GM19240 (cell line): Measurements from ENCODE around the gene LYRM4.

Experiments used
- DNase-seq: peaks from one replicate; pipeline ENCODE4 v3.0.0; 2011; ENCODE audit warnings: low spot score; ENCODE audit not compliant: insufficient read length

LYRM4 gene

GRCh38 chr6:5102267-5102970 is 158.3 kb downstream of the LYRM4 start:
- no peak for DNase-seq

GRCh38 chr6:5100806-5101205 is 159.9 kb downstream of the LYRM4 start:
- DNase-seq: no peak

- no peak for DNase-seq
Measured at GRCh38 chr6:5099537-5099936, 161.2 kb downstream of the LYRM4 start.

DNA sequence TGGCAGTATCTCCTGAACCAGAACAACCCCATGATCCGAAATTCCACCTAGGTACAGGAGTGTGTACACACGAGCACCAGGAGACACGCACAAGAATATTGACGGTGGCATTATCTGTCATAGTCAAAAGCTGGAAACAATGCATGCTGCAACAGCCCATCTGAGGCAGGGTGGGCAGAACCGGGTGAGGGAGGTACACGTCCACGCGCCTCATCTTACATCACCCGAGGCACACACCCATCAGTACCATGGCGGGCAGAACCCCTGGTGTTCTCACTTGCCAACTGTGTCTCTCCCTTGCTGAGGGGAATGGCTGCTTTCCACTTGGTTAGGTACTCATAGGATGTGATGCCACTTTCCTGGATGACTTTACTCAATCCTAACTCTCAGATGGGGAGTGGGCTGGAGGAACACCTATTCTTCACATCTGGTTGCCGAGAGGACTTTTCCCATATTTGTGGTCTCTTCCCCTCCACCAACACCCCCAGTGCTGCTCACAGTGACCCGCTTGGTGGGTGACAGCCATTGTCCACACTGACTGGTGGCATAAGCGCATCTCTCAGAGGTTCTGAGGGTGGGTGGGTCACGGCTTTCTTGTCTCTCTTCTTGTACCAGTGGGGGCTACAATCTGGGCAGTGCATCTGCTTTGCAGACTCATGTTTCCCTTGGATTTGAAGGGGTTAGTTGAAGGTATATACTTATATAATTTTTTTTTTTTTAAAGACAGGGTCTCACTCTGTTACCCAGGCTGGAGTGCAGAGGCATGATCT is 162.1 kb downstream of the LYRM4 start:
- DNase-seq: no peak

GRCh38 chr6:5096482-5096881 is 164.3 kb downstream of the LYRM4 start:
- no peak for DNase-seq

- DNase-seq: no peak
Measured at GRCh38 chr6:5095236-5095635, 165.5 kb downstream of the LYRM4 start.

- no peak for DNase-seq
Measured at GRCh38 chr6:5094327-5094726, 166.4 kb downstream of the LYRM4 start.

DNA sequence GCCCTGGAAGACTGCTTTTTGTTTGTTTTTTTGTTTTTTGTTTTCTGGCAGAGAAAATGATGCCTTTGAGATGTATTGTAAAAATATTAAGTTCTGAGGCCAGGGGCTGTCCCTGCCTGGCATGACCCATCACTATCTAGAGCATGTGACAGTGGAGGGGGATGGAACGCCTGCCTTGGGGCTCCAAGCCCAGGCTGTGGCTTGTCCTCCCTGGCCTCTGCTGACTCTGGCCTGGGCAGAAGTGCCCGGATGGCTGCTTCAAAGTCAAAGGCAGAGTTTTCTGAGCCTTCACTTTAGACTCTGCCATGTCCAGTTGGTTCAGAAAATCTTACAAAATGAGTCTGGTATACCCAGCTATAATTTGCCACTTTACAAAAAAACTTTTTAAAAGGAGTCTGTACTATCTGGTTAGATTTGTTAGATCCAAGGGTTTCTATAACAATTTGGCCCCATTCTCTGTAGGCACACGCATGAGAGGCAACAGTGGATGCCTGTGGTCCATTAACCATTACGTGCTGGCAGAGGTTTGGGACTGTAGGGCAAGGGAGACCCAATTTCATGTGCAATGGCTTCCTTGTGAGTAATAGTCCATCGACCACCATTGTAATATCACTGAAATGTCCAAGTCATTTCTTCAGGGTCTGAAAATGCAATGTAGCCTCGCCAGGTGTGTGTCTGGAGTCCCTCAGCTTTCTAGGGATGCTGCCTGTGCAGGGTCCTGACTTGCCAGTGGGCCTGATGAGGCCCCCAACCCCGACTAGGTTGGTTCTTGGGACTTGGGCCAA is 167.3 kb downstream of the LYRM4 start:
- no peak for DNase-seq

DNA sequence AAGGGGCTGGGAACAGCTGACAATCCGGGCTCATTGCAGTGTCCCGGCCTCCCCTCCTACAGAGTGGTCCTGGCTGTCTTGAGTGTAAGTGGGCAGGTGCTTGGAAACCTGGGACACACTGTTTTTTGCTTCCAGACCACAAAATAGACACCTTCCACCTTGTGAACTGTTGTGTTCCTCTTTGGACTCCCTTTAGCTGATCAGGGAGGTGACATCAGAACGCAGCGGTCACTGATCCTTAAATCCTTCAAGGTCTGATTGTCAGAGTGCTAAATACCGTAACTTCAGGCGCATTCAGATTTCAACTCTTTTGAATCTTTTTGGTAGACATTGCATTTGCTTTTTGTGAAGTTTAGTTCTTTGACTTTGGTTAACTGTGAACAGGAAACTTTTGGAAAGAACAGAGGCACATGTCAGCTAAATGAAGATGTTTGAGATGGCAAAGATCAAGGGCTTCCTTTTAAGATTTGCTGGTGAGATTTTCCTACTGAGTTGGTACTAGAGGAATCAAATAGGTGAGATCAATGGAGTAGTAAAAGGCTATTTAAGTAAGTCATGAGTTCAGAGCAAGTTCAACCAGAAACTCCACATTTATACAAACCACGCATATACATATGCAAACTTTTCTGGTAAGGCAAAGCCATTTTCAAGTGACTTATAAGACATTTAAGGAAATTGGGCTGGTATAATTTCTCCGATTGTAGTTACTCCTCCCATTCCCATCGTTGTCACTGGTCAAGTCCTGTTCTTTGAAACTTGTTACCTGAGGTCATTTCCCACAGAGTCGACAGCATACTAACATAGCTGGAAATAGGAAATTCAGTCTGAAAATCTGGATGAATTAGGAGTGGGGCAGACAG is 169.3 kb downstream of the LYRM4 start:
- no peak for DNase-seq

DNA sequence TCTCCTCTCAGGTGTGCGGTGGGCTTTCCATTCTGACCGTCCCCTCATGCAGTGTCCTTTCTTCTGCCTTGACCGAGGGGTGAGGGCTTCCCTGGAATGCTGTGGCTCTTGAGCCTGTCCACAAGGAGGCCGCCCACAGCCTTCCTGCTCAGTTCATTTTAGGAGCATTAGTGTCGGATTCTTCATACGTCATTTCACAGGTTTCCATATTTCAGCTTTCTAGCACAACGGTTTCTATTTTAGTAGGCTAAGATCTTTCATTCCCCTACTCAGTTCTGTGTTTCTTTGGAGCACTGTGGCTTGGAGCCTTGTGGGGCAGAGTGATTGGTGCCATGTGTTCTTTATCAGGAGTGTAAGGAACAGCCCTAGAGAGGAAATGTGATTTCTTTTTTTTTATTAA is 170.1 kb downstream of the LYRM4 start:
- DNase-seq: no peak

DNA sequence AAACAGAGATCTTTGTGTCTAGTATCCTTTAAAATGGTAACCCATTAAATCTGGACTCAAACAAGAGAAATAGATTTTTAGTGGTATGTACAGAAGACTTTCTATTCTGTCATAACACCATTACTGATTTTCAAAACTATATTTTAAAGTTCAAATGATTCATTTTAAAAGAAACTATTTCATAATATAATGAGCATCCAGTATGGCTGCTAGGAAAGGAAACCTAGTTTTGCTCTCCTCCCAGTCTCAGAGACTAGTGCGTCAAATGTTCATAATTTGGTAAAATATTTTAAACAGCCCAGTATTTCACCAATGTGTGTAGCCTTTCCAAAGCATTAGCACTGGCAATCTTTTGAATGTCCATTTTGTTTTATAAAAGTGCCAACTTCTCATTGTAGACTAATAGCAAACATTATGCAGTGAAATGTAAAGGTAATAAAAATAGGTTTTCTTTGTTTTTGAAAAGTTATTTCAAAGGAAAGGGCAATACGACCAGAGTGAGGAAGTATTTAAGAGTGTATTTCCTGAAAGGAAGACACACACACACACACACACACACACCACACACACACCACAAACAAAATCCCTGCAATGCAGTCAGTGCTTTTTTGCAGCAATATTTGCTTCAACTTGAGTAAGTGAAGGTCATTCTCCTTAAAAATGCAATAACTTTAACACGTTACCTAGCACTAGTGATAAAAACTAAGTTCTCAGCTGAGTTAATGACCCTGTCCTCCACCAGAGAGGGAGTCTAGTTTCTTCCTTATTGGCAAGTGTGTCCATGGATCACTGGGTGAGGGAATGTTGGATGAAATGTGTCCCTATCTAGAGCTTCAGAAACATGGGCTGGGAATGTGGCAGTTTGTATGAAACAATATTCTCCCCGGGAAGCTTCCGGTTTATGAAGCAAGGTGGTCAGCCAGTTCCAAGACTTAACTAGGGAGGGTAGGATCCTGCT is 171.0 kb downstream of the LYRM4 start:
- no peak for DNase-seq

DNA sequence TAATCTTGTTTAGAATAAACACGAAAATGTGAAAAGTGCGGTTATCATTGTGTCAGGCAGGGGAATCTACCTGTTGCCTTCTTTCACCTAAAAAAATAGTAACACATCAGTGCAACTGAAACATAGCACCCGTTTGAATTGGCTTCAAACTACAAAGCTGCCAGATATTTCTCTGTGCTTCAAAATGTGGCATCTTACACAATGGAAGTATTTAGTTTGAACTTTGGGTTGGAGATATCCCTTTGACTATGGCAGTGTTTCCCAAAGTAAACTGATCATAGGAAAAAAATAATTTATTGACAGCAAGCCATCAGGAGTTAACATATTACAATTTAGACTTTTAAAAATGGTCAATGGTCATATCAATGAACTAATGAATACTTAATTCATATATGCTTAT is 172.0 kb downstream of the LYRM4 start:
- DNase-seq: no peak

DNA sequence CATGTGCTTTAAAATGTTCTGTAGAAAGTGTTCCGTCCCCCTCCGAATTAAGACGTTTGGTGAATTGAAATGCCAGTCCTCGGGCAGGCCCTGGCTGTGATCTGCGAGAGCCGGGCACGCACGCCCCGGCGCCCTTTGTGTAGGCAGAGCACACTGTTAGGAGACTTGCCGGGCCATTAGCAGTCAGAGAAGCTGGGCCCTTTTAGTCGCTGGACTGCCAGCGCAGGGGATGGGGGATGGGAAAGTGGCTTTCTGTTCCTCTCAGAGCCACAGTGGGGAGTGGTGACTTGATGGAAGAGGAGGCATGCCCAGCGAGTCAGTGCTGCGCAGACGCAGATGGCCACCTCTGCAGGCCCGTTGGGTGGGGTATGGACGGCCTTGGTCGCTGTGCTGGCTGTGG is 173.4 kb downstream of the LYRM4 start:
- DNase-seq: no peak

GRCh38 chr6:5086294-5086890 is 174.4 kb downstream of the LYRM4 start:
- no peak for DNase-seq

- no peak for DNase-seq
Measured at GRCh38 chr6:5085648-5086293, 175.0 kb downstream of the LYRM4 start.

GRCh38 chr6:5084781-5085647 is 175.7 kb downstream of the LYRM4 start, which contains the start of gene PPP1R3G:
Gene PPP1R3G (plus strand): TSS chr6:5085341. CDS start chr6:5085486, 145 bp downstream.
- DNase-seq: no peak

DNA sequence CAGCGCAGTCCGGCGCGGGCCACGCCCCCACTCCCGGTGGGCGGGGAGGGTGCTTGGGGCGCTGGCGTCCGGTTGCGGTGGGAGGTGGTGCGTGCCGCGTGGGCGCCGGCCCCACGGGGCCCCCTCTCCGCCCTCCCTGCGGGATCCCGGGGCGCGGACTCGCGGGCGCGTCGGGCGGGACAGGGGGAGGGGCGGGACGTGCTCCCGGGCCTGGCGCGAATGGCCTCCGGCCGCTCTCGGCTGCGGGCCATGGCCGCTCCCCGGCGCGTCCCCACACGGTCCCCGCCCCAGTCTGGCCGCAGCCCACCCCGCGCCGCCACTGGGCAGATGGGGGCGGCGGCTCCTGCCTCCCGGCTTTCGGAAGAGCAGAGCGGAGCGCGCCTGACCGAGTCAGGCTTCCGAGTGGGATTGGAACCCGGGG is 176.4 kb downstream of the LYRM4 start:
- DNase-seq: no peak

DNA sequence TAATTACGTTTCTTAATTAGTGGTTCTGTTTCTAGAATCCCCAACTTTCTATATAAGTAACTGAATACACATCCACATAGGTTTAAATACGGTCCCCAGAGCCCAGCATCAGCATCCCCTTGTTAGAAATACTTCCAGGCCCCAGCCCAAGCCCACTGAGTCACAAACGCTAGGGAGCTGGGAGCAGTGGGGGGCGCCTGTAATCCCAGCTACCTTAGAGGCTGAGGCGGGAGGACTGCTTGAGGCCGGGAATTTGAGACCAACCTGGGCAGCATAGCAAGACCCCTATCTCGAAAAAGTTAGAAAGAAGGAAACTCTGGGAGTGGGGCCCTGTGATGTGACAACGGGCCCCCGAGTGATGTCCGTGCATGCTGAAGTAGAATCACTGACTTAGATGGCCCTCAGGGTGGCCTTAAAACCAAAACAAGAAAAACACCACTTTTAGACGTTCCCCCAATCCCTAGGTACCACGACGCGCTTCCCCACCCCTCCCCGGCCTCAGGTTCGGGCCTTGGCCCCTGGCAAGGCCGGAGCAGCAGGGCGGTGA is 176.9 kb downstream of the LYRM4 start:
- DNase-seq: no peak
